Brain microvascular endothelial cell (primary cell): ENCODE measurements around the gene ITCH.
A peak's percentile ranks its signal among the peaks of the same experiment; 100 is the strongest.

ENCODE experiments used
- DNase-seq: peaks from one replicate; pipeline ENCODE4 v3.0.0-alpha.2; 2020
- H3K27ac ChIP-seq: fragments of 250-450 bp; sonication (Bioruptor Pico); 2 replicates; pipeline ENCODE4 v1.5.1; 2020; ENCODE audit warnings: mild to moderate bottlenecking, moderate library complexity
- H3K27me3 ChIP-seq: fragments of 250-450 bp; sonication (Bioruptor Pico); replicated peaks from 2 replicates; pipeline ENCODE4 v1.5.1; 2020; ENCODE audit warnings: mild to moderate bottlenecking
- H3K36me3 ChIP-seq: fragments of 250-450 bp; sonication (Bioruptor Pico); replicated peaks from 2 replicates; pipeline ENCODE4 v1.5.1; 2020; ENCODE audit warnings: mild to moderate bottlenecking
- H3K4me3 ChIP-seq: 2 replicates; pipeline ENCODE4 v1.5.1; 2011; ENCODE audit warnings: low read depth, mild to moderate bottlenecking, control low read depth, low read length, moderate library complexity
- in situ Hi-C: cut with HindIII; loops from 2 replicates; pipeline ENCODE4 v1.10.0; 2017; ENCODE audit warnings: low sequenced_read_pairs, low pct_ligation_motif_present
- TF ChIP-seq, protein P1 (sequence below): IDR thresholded peaks from 2 replicates; pipeline ENCODE4 v1.5.1; 2011; ENCODE audit warnings: low read depth, mild to moderate bottlenecking, moderate library complexity, low read length, control low read depth, inconsistent platforms; ENCODE audit errors: missing control alignments

ITCH gene

DNA sequence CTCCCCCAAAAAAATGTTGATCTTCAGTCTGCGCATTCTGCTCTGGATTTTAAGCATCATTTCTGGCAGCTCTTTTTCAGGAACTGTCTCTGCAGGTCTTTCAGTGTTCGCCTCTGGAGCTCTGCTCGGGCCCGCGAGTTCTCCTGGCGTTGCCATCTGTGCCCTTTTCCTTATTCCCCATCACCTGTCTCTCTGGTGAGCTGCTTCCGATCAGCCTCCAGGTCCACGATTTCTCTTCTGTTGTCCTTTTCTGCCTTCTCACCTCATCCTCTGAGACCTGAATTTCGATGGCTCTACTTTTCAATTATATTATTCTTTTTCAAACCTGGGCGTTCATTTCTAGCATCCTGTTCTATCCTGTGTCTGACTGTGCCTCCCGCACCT is 194.9 kb downstream of the ITCH start:
- Histone ChIP-seq H3K27ac (peak overlapping the region; percentile 76), H3K4me3 (peak overlapping the region; percentile 71), H3K27me3 (no peaks in the 10 kb centered on the region), H3K36me3 (no peaks in the 10 kb centered on the region)
- DNase-seq, result no peak
- TF ChIP-seq, protein P1, sequence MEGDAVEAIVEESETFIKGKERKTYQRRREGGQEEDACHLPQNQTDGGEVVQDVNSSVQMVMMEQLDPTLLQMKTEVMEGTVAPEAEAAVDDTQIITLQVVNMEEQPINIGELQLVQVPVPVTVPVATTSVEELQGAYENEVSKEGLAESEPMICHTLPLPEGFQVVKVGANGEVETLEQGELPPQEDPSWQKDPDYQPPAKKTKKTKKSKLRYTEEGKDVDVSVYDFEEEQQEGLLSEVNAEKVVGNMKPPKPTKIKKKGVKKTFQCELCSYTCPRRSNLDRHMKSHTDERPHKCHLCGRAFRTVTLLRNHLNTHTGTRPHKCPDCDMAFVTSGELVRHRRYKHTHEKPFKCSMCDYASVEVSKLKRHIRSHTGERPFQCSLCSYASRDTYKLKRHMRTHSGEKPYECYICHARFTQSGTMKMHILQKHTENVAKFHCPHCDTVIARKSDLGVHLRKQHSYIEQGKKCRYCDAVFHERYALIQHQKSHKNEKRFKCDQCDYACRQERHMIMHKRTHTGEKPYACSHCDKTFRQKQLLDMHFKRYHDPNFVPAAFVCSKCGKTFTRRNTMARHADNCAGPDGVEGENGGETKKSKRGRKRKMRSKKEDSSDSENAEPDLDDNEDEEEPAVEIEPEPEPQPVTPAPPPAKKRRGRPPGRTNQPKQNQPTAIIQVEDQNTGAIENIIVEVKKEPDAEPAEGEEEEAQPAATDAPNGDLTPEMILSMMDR, result no peak
- in situ Hi-C loops, result no loop called here

DNA sequence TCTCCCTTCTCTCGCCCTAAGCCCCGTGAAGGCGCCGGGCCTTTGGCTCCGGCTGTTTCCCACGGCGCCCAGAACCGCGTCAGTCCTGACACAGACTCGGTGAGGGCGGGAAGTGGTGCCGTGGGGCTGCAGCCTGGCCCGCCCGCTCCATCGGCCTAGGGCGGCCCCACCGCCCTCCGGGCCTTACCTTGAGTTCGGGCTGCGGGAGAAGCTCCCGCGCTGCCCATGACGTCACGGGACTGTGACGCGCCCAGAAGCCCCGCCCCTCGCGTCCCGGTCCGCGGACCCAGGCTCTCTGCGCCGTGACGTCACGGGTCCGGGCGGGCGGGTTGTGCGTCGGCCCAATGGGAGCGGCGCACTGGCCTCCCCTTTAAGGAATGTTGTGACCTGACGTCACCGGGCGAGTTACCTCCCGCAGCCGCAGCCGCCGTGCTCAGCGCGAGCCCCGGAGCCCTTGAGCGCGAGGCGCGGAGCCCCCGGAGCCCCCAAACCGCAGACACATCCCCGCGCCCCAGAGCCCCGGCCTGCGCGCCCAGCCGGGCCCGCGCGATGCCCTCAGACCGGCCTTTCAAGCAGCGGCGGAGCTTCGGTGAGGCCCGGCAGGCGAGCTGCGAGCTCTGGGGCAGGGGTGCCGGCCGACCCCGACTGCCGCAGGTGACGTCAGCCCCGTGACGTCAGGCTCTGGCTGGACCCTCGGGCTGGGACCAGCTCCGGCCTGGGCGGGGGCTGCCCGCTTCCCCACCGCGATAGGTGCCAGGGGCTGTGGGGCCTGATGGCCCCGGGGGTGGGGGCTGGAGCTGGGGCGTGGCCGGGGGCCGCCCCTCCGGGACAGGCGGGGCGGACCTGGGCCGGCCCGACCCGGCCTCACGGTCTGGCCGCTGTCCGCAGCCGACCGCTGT is 195.5 kb downstream of the ITCH start, which contains the start of gene MAP1LC3A:
MAP1LC3A (plus strand) TSS at position 399 of the 899 bp plus-strand sequence; CDS start at position 550, 151 bp downstream.
- peak; percentile 88 for DNase-seq
- Histone ChIP-seq H3K4me3 (peak within 1 kb of the TSS; percentile 71), H3K27me3 (no peaks in the 10 kb centered on the region), H3K36me3 (no peaks in the 10 kb centered on the region), H3K27ac (peak within 1 kb of the TSS; percentile 76)
- in situ Hi-C loops, result no loop called here
- TF ChIP-seq, protein P1, result no peak

DNA sequence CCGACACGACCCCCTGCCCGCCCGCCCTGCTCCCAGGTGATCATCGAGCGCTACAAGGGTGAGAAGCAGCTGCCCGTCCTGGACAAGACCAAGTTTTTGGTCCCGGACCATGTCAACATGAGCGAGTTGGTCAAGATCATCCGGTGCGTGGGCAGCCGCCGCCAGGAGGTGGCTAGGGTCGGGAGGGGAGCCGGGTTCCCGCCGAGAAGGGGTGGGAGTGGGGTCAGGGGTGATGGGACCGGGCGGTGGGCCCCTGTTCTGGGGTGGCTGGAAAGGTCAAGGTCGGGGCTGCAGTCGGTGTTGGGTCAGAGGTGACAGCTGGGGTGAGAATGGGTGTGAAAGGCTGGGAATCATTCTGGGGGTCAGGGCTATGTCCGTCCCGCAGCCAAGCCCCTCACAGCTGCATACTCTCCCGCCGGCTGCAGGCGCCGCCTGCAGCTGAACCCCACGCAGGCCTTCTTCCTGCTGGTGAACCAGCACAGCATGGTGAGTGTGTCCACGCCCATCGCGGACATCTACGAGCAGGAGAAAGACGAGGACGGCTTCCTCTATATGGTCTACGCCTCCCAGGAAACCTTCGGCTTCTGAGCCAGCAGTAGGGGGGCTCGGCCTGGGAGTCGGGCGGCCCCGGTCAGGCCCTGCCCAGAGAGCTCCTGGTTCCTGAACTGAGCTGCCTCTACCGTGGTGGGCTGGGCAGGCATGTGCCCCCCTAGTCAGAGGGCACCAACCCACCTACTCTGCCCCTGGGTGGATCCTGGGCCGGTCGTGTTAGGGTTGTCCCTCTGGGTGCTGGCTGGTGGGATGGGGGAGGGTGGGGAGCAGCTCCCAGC is 196.5 kb downstream of the ITCH start:
- Histone ChIP-seq H3K27me3 (no peaks in the 10 kb centered on the region), H3K4me3 (peak overlapping the region; percentile 71), H3K27ac (no peak overlapping the region), H3K36me3 (no peaks in the 10 kb centered on the region)
- TF ChIP-seq, protein P1, result no peak
- DNase-seq, result no peak
- in situ Hi-C loops, result no loop called here

DNA sequence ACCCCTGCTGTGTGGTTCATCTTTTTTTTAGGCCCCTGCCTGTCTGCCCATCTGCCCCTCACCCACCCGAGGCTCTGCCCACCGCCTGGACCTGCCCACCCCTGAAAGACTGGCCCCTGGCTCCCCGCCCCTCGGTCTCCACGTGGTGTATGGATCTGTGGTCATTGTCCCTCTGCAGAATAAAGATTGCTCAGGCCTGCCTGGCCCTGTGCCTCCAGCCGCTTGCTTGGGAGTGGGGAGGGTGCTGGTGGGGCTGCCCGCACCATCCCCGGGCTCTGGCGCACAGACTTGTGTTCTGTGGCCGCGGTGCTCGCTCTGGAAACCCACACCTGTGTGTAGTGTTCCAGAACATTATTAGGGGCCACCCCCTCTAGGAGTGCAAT is 197.1 kb downstream of the ITCH start:
- TF ChIP-seq, protein P1, result no peak
- in situ Hi-C loops, result no loop called here

DNA sequence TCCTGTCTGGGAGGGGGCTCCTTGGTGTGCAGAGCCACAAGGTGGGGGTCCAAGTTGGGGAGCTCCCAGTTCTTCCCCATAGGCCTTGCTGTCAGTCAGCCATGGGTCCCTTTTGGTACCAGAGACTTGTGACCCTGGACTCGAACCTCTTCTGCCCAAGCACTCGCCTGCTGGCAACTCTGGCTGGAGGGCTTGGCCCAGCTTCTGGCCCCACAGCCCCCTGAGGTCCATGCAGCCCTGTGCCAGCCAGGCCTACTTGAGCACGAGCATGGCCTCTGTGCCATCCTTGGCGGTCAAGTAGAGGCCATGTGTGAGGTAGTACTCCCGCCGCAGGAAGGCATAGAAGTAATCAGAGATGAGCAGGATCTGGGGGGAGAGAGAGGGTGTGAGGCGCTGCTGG is 197.5 kb downstream of the ITCH start:
- in situ Hi-C loops, result no loop called here
- Histone ChIP-seq H3K4me3 (no peak overlapping the region), H3K27ac (no peak overlapping the region), H3K27me3 (no peaks in the 10 kb centered on the region), H3K36me3 (no peaks in the 10 kb centered on the region)
- DNase-seq, result no peak
- TF ChIP-seq, protein P1, result no peak

More for the DNA sequence above, 197.1 kb downstream of the ITCH start:
- Histone ChIP-seq H3K27me3 (no peaks in the 10 kb centered on the region), H3K27ac (no peak overlapping the region), H3K4me3 (no peak overlapping the region), H3K36me3 (no peaks in the 10 kb centered on the region)
- DNase-seq, result no peak
